ENCODE data around the gene BSDC1.

Gene BSDC1

GRCh38 chr1:32364836-32365235, 29.4 kb downstream of the BSDC1 start:
- peaks cover 21% of the 10 kb centered on the region for H3K4me1 Mint-ChIP-seq
- peaks cover 27% of the 10 kb centered on the region for H3K27me3 Mint-ChIP-seq (ENCODE audit: low read depth, poor library complexity)
- no peak overlapping the region for H3K4me3 Mint-ChIP-seq
- H3K27ac Mint-ChIP-seq = no peak overlapping the region
- TF ChIP-seq, protein P1, sequence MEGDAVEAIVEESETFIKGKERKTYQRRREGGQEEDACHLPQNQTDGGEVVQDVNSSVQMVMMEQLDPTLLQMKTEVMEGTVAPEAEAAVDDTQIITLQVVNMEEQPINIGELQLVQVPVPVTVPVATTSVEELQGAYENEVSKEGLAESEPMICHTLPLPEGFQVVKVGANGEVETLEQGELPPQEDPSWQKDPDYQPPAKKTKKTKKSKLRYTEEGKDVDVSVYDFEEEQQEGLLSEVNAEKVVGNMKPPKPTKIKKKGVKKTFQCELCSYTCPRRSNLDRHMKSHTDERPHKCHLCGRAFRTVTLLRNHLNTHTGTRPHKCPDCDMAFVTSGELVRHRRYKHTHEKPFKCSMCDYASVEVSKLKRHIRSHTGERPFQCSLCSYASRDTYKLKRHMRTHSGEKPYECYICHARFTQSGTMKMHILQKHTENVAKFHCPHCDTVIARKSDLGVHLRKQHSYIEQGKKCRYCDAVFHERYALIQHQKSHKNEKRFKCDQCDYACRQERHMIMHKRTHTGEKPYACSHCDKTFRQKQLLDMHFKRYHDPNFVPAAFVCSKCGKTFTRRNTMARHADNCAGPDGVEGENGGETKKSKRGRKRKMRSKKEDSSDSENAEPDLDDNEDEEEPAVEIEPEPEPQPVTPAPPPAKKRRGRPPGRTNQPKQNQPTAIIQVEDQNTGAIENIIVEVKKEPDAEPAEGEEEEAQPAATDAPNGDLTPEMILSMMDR (IDR thresholded peaks at IDR 0.05) = no peak
- peaks cover 53% of the 10 kb centered on the region for H3K36me3 Mint-ChIP-seq (ENCODE audit: low read depth)
- no peaks in the 10 kb centered on the region for H3K9me3 Mint-ChIP-seq
- DNase-seq = no peak

GRCh38 chr1:32363713-32364112, 30.5 kb downstream of the BSDC1 start:
- TF ChIP-seq, protein P1 (IDR thresholded peaks at IDR 0.05) = no peak
- peaks cover 32% of the 10 kb centered on the region for H3K27me3 Mint-ChIP-seq (ENCODE audit: low read depth, poor library complexity)
- no peaks in the 10 kb centered on the region for H3K9me3 Mint-ChIP-seq
- peaks cover 24% of the 10 kb centered on the region for H3K4me1 Mint-ChIP-seq
- no peak for DNase-seq
- H3K4me3 Mint-ChIP-seq = no peak overlapping the region
- no peak overlapping the region for H3K27ac Mint-ChIP-seq
- peaks cover 55% of the 10 kb centered on the region for H3K36me3 Mint-ChIP-seq (ENCODE audit: low read depth)

DNA sequence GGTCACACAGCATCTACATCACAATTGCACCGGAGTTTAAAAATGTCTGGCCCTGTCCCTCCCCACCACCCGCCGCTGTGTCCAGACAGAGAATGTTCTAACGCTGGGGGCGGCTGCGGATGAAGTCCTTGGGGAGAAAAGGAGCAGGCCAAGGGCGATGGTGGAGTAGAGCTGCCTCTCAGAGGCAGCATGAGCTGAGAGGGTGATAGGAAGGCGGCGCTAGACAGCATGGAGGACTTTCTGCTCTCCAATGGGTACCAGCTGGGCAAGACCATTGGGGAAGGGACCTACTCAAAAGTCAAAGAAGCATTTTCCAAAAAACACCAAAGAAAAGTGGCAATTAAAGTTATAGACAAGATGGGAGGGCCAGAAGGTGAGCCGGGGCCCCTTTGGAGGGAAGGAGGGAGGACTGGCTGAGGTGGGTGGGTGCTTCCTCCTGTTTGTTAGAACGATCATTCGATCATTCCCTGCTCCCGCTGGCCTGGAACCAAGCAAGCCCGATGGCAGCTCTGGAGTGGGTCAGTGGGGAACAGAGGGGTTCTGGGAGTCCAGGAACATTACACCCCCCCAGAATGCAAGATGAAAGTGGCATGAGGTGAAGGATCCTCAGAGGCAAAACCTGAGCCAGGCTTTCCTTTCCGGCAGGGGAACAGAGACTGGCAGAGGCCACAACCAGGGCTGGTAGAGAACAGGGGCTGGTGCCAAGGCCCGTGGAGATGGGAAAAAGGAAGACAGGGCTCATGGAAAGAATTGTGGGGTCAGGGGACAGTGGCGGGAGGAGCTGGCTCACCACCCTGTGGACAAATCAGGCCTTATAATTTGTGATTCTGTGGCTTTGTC, 31.5 kb downstream of the BSDC1 start, which contains the start of the genes FAM229A and TSSK3:
FAM229A (minus strand) TSS at position 12 of the 840 bp plus-strand sequence. CDS start 394 bp downstream, outside the sequence.
TSSK3 (plus strand) TSS at position 66 of the 840 bp plus-strand sequence; CDS start at position 229, 163 bp downstream.
- H3K27ac Mint-ChIP-seq = no peak within 1 kb of the TSS
- H3K4me1 Mint-ChIP-seq = peaks cover 24% of the 10 kb centered on the region
- H3K27me3 Mint-ChIP-seq (ENCODE audit: low read depth, poor library complexity) = peaks cover 32% of the 10 kb centered on the region
- H3K36me3 Mint-ChIP-seq (ENCODE audit: low read depth) = peaks cover 55% of the 10 kb centered on the region
- peak within 1 kb of the TSS; percentile 64 for H3K4me3 Mint-ChIP-seq
- no peaks in the 10 kb centered on the region for H3K9me3 Mint-ChIP-seq
- TF ChIP-seq, protein P1 (IDR thresholded peaks at IDR 0.05) = peak; percentile 7
- no peak for DNase-seq

DNA sequence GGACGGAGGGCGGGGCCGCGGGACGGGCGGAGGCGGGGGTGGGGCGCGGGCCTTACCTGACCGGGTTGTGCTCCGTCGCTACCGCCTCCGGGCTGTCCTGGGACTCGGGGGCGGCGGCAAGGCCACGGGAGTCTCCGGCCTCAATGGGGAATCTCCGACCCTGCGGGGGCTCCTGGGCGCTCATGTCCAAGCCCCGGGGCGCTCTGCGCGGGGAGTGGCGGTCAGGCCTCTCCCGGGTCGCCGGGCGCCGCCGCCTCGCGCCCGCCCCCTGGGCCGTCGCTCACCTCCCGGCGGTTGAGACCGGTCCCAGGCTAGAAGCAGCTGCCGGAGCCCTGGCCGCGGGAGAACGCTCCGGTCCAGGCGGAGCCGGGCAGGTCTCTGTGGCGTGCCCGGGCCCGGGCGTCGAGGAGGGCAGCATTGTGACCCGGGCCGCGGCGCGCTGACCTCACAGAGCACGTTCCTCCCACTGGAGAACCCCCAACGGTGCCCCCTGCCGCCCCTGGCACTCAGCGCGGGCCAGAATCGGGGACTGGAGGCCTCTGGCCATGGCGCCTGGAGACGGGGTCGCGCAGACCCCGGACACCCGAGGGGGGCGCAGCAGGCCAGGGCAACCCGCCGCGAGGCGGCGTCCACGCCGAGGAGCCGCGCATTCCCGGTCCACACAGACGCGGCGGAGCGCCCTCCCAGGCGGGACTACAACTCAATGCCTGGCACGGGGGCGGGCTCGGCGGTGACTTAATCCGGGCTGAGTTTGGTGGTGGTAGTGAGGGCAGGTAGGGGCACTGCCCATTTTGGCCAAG, 32.4 kb downstream of the BSDC1 start:
- Mint-ChIP-seq H3K4me3 (peak overlapping the region; percentile 64), H3K27me3 (ENCODE audit: low read depth, poor library complexity) (peaks cover 32% of the 10 kb centered on the region), H3K27ac (no peak overlapping the region), H3K36me3 (ENCODE audit: low read depth) (peaks cover 50% of the 10 kb centered on the region), H3K4me1 (peaks cover 24% of the 10 kb centered on the region), H3K9me3 (no peaks in the 10 kb centered on the region)
- TF ChIP-seq, protein P1 (IDR thresholded peaks at IDR 0.05) = peak; percentile 25
- peak; percentile 67 for DNase-seq

GRCh38 chr1:32361308-32361673, 33.0 kb downstream of the BSDC1 start:
- H3K27me3 Mint-ChIP-seq (ENCODE audit: low read depth, poor library complexity) = peaks cover 32% of the 10 kb centered on the region
- no peaks in the 10 kb centered on the region for H3K9me3 Mint-ChIP-seq
- H3K4me3 Mint-ChIP-seq = peak overlapping the region; percentile 76
- no peak for DNase-seq
- H3K36me3 Mint-ChIP-seq (ENCODE audit: low read depth) = peaks cover 50% of the 10 kb centered on the region
- peaks cover 24% of the 10 kb centered on the region for H3K4me1 Mint-ChIP-seq
- TF ChIP-seq, protein P1 (IDR thresholded peaks at IDR 0.05) = no peak
- H3K27ac Mint-ChIP-seq = no peak overlapping the region

Measured in nephron progenitor cell (in vitro differentiated cells).